Gastrocnemius medialis (tissue), 4 donors: ENCODE results near the gene HACD1. TPM values are rescaled to one million over a fixed set of nuclear protein-coding genes. Genes with fewer than 3 reads are reported as not detected.

Source experiments
- ATAC-seq, 2 donors: fragments of 150-250 bp; one replicate each; pipeline ENCODE4 v1.9.1; 2016
- DNase-seq, 2 donors: peaks; one replicate each; pipeline ENCODE4 v3.0.0-alpha.2; 2019
- H3K27ac ChIP-seq, 4 donors: fragments of 200-600 bp; sonication (generic); 1 replicate in 1 of 4; 2 replicates in 3 of 4; pipeline ENCODE4 v1.5.1; 2016 to 2018; ENCODE audit warnings: mild to moderate bottlenecking in 2 of 4, moderate library complexity in 1 of 4
- H3K27me3 ChIP-seq, 3 donors: fragments of 200-600 bp; sonication (generic) in 2 of 3; 1 replicate in 1 of 3; 2 replicates in 2 of 3; pipeline versions ENCODE4 v1.5.1 to v1.6.0; 2016 to 2019; ENCODE audit warnings: mild to moderate bottlenecking in 1 of 3, moderate library complexity in 1 of 3
- H3K36me3 ChIP-seq, 2 donors: fragments of 200-600 bp; sonication (generic) in 1 of 2; one replicate each; pipeline ENCODE4 v1.5.1; 2017 to 2018
- H3K4me1 ChIP-seq, 2 donors: fragments of 200-600 bp; sonication (generic) in 1 of 2; one replicate each; pipeline ENCODE4 v1.5.1; 2016 to 2017; ENCODE audit warnings: mild to moderate bottlenecking in 2 of 2
- H3K4me3 ChIP-seq, 4 donors: fragments of 200-600 bp; sonication (generic) in 3 of 4; 1 replicate in 1 of 4; 2 replicates in 3 of 4; pipeline ENCODE4 v1.5.1; 2016 to 2019; ENCODE audit warnings: mild to moderate bottlenecking in 2 of 4
- H3K9me3 ChIP-seq, 3 donors: fragments of 200-600 bp; sonication (generic) in 2 of 3; 1 replicate in 1 of 3; 2 replicates in 2 of 3; pipeline ENCODE4 v1.5.1; 2016 to 2019
- CTCF ChIP-seq, 5 experiments: fragments of 450-650 bp in 3 of 5; fragments of 200-600 bp in 2 of 5; sonication (generic) in 2 of 5; IDR thresholded peaks in 4 of 5; conservative IDR thresholded peaks in 1 of 5; 1 replicate in 4 of 5; 2 replicates in 1 of 5; pipeline ENCODE4 v1.5.1; 2016 to 2019; ENCODE audit warnings: antibody characterized with exemption in 5 of 5, mild to moderate bottlenecking in 3 of 5, moderate library complexity in 3 of 5
- POLR2A ChIP-seq, 2 donors: fragments of 450-650 bp; IDR thresholded peaks; one replicate each; pipeline ENCODE4 v1.6.1; 2017; ENCODE audit warnings: antibody characterized with exemption in 2 of 2, mild to moderate bottlenecking in 2 of 2, moderate library complexity in 2 of 2
- in situ Hi-C, 4 donors: fragments of 200-750 bp; cut with MboI; loops; one replicate each; pipeline versions ENCODE4 v1.15.0 to v1.8.0; 2017; ENCODE audit warnings: low sequenced_read_pairs in 4 of 4
- intact Hi-C: fragments of 100-400 bp; cut with DNase I; formaldehyde crosslinking; loops from one replicate; pipeline ENCODE4 v1.15.1; 2023; ENCODE audit warnings: low total_unique reads
- total RNA-seq, 4 donors: library from RNA; depleted of rRNA; stranded (reverse); fragments of >200 nt; gene quantifications; one replicate each; pipeline versions ENCODE4 v1.1.0 to v1.2.3, GENCODE V29; 2016

The HACD1 gene
- total RNA-seq, 4 donors from 2014 or later, result 16.5 to 73.4 (median 44.3) TPM

DNA sequence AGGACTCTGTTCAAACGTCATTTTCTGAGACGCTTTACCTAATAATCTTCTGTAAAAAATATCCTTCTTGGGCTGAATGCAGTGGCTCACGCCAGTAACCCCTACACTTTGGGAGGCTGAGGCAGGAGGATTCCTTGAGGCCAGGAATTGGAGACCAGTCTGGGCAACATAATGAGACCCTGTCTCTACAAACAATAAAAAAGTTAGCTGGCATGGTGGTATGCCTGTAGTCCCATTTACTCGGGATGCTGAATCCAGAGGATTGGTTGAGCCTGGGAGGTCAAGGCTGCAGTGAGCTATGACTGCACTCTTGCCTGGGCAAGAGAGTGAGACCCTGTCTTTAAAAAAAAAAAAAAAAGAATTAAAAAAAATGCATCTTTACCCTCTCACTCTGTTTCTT lies 31.9 kb upstream of the HACD1 start:
- Histone ChIP-seq H3K27me3 (no peaks in the 10 kb centered on the region), H3K4me3 (no peak overlapping the region), H3K9me3 (no peaks in the 10 kb centered on the region), H3K4me1 (peaks cover 71 to 75% of the 10 kb centered on the region in 2 donors), H3K36me3 (no peaks in the 10 kb centered on the region), H3K27ac (peak overlapping the region in 2 of 4 donors; percentile 42 to 66)
- ATAC-seq (no peak), DNase-seq (no peak)
- in situ Hi-C loops (no loop called here), intact Hi-C loops (no loop called here)
- no peak for TF ChIP-seq POLR2A (IDR thresholded peaks at IDR 0.05)
- TF ChIP-seq CTCF (IDR thresholded peaks at IDR 0.05 in 4 of 5, conservative IDR thresholded peaks at IDR 0.05 in 1 of 5), result no peak

DNA sequence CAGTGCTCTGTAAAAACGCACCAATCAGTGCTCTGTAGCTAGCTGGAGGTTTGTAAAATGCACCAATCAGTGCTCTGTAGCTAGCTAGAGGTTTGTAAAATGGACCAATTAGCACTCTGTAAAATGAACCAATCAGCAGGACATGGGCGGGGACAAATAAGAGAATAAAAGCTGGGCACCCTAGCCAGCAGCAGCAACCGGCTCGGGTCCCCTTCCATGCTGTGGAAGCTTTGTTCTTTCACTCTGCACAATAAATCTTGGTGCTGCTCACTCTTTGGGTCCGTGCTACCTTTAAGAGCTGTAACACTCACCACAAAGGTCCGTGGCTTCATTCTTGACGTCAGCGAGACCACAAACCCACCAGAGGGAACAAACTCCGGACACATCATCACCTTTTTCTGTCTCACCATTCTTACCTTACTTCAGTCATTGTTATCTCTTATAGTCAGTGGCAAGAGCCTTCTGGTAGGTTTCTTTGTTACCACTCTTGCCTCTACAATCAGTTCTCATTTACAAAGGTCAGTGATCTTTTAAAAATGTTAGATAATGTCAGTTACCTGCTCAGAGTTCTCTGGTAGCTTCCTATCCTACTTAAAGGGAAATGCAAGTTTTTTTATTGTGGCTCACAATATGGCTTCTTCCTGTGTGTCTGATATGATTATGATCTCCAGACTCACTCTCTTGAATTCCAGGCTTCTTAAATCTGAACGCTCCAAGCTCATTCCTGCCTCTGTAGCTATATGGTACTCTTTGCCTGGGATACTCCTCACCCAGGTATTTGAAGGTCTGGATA lies 31.3 kb upstream of the HACD1 start:
- no peak for TF ChIP-seq POLR2A (IDR thresholded peaks at IDR 0.05)
- TF ChIP-seq CTCF (IDR thresholded peaks at IDR 0.05 in 4 of 5, conservative IDR thresholded peaks at IDR 0.05 in 1 of 5), result no peak
- no peak for ATAC-seq
- peaks cover 68 to 75% of the 10 kb centered on the region in 2 donors for H3K4me1 ChIP-seq
- H3K4me3 ChIP-seq, result no peak overlapping the region
- intact Hi-C loops, result no loop called here
- DNase-seq, result no peak
- H3K9me3 ChIP-seq, result no peaks in the 10 kb centered on the region
- no peaks in the 10 kb centered on the region for H3K27me3 ChIP-seq
- no peaks in the 10 kb centered on the region for H3K36me3 ChIP-seq
- in situ Hi-C loops, result no loop called here
- peak overlapping the region in 1 of 4 donors; percentile 42 for H3K27ac ChIP-seq

- in situ Hi-C loops (no loop called here), intact Hi-C loops (no loop called here)
- Histone ChIP-seq H3K9me3 (no peaks in the 10 kb centered on the region), H3K27me3 (no peaks in the 10 kb centered on the region), H3K36me3 (no peaks in the 10 kb centered on the region), H3K4me1 (peaks cover 63 to 72% of the 10 kb centered on the region in 2 donors), H3K27ac (peak overlapping the region in 2 of 4 donors; percentile 3 to 96), H3K4me3 (peak overlapping the region in 1 of 4 donors; percentile 93)
- ATAC-seq (no peak), DNase-seq (no peak)
- no peak for TF ChIP-seq POLR2A (IDR thresholded peaks at IDR 0.05)
These were observed 30.2 kb upstream of the HACD1 start for GRCh38 chr10:17647326-17647725.

GRCh38 chr10:17645621-17646345 lies 28.6 kb upstream of the HACD1 start:
- Histone ChIP-seq H3K4me3 (peak overlapping the region in 3 of 4 donors; percentile 72 to 97 (median 93)), H3K27ac (peak overlapping the region; percentile 83 to 99 (median 97)), H3K4me1 (peaks cover 52 to 58% of the 10 kb centered on the region in 2 donors), H3K9me3 (no peaks in the 10 kb centered on the region), H3K27me3 (no peaks in the 10 kb centered on the region), H3K36me3 (no peaks in the 10 kb centered on the region)
- in situ Hi-C loops, result no loop called here
- TF ChIP-seq CTCF (IDR thresholded peaks at IDR 0.05 in 4 of 5, conservative IDR thresholded peaks at IDR 0.05 in 1 of 5) (no peak), POLR2A (IDR thresholded peaks at IDR 0.05) (no peak)
- ATAC-seq, result no peak
- intact Hi-C loops, result loop anchor here (2.0 kb wide), 1 partner anchor 27 kb away; no protein-coding TSS in a partner anchor
- no peak for DNase-seq

DNA sequence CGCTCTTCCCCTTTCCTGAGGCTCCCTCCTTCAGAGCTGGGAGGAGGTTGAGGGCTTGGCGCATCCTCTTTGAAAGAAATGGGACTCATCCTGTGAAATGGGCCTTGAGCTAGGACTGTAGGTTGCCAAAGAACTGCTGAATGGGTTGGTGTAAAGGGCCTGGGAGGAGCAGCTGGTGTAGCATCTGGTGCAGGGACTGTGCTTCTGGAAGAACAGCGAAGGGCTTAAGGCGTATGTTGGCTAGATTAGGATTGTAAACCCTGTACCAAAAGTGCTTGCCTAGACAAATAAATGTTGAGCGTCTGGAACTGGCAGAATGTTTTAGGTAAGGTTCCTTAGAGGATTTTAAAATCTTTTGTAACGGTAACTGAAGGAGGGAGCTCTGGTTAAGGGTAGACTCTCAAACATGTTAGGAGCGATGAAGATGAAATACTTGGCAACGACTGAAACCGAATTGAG lies 27.3 kb upstream of the HACD1 start:
- in situ Hi-C loops, result no loop called here
- H3K27me3 ChIP-seq, result no peaks in the 10 kb centered on the region
- DNase-seq, result peak in 1 of 2 donors; percentile 31
- H3K36me3 ChIP-seq, result no peaks in the 10 kb centered on the region
- intact Hi-C loops, result loop anchor here (2.0 kb wide), 1 partner anchor 28 kb away; no protein-coding TSS in a partner anchor
- no peak for TF ChIP-seq CTCF (IDR thresholded peaks at IDR 0.05 in 4 of 5, conservative IDR thresholded peaks at IDR 0.05 in 1 of 5)
- TF ChIP-seq POLR2A (IDR thresholded peaks at IDR 0.05), result no peak
- ATAC-seq, result peak; percentile 26 to 33
- H3K27ac ChIP-seq, result peak overlapping the region; percentile 83 to 99 (median 97)
- H3K4me1 ChIP-seq, result peaks cover 42 to 45% of the 10 kb centered on the region in 2 donors
- no peaks in the 10 kb centered on the region for H3K9me3 ChIP-seq
- peak overlapping the region; percentile 72 to 97 (median 93) for H3K4me3 ChIP-seq
